Measurements from ENCODE around the gene ZSWIM5. TPM values are rescaled to one million over a fixed set of nuclear protein-coding genes. Genes with fewer than 3 reads are reported as not detected.

ZSWIM5 gene
- total and polyA plus RNA-seq, 9 of the 15 experiments (the other 6 are each of a cell fraction or from before 2014, with no cell fraction given) = under 0.01 to 0.07 (median 0.03) TPM; not detected in 3

GRCh38 chr1:44988531-44989156 is 217.8 kb downstream of the ZSWIM5 start:
- WGBS (ENCODE audit: insufficient coverage, low coverage, missing lambda C conversion rate) = 95% methylated on average over 24 of the region's 24 CpGs
- Histone ChIP-seq H3K27me3 (ENCODE audit: control insufficient read depth in 2 of 2, insufficient read depth in 2 of 2, low read length in 2 of 2) (no peaks in the 10 kb centered on the region), H3K4me2 (ENCODE audit: insufficient read depth, low read length) (no peak overlapping the region; the same call in 1 of the 2 replicates), H4K20me1 (replicated peaks; ENCODE audit: control insufficient read depth, insufficient read depth, low read length) (no peaks in the 10 kb centered on the region), H3K79me2 (ENCODE audit: control insufficient read depth, insufficient read depth, low read length) (peaks cover 33% of the 10 kb centered on the region), H3K27ac (ENCODE audit: extremely low read depth, low read depth, low read length) (no peak overlapping the region), H3K9me1 (ENCODE audit: control insufficient read depth, insufficient read depth, low read length) (no peaks in the 10 kb centered on the region), H3K4me3 (no peak overlapping the region), H3K9me3 (replicated peaks; ENCODE audit: control insufficient read depth, insufficient read depth, low read depth, low read length) (no peaks in the 10 kb centered on the region), H3K4me1 (replicated peaks in 1 of 2; ENCODE audit: control insufficient read depth in 2 of 2, insufficient read depth in 2 of 2, low read length in 2 of 2) (peaks cover 10 to 15% of the 10 kb centered on the region in 2 experiments; a peak in 4 of 5 replicates), H2AFZ (ENCODE audit: low read depth, low read length) (no peak overlapping the region), H3K36me3 (ENCODE audit: control insufficient read depth, insufficient read depth, low read length) (peaks cover 11% of the 10 kb centered on the region), H3K9ac (ENCODE audit: insufficient read depth in 1 of 2, low read depth in 2 of 2, low read length in 2 of 2) (0 out of 4 replicates have a peak overlapping the region, but pooled peaks of 1 of the 2 experiments have one; percentile 16)
- ChIA-PET POLR2A (interaction anchor here (0.7 to 5.7 kb wide), 6 partner anchors 11 to 24 kb away, joined by 3 to 54 read pairs (median 4); partner anchors contain the start of genes HECTD3 and UROD), CTCF (ENCODE audit: low intra/inter-chr PET ratio) (no interaction called here)
- DNase-seq (ENCODE audit: extremely low read depth in 1 of 4, low spot score in 3 of 4) (no peak), FAIRE-seq (no peak), ATAC-seq (no peak)
- TF ChIP-seq HEY1 (CRISPR knock-in tag; IDR thresholded peaks at IDR 0.05; ENCODE audit: borderline replicate concordance) (no peak), RBFOX2 (IDR thresholded peaks at IDR 0.05; ENCODE audit: low read depth, low read length) (0 out of 2 replicates have a peak, but pooled peaks have one; percentile 12), CREB3 (tag; conservative IDR thresholded peaks at IDR 0.05; ENCODE audit: low read depth) (no peak), ELF2 (CRISPR knock-in tag; IDR thresholded peaks at IDR 0.05) (no peak), ZNF592 (IDR thresholded peaks at IDR 0.05) (0 out of 2 replicates have a peak, but pooled peaks have one; percentile 14), NFIC (IDR thresholded peaks at IDR 0.05) (peak; percentile 64), MLLT1 (IDR thresholded peaks at IDR 0.05) (peak in 1 of 2 experiments; percentile 58; a peak in 2 of 4 replicates)
- in situ Hi-C loops (cut with MboI) = no loop called here
- intact Hi-C loops (cut with micrococcal nuclease) = no loop called here
- BruUV-seq (replicated peaks) = no TSS peak
